ENCODE data around the gene ATP2A2. TPM values are rescaled to one million over a fixed set of nuclear protein-coding genes. Genes with fewer than 3 reads are reported as not detected.
"Not testable (repeated sequence)": the region's sequence is repeated elsewhere in the genome, so short reads cannot be mapped to it uniquely, and the experiment has no call there.

Gene ATP2A2
- polyA plus RNA-seq, 4 donors, result 133 to 166 (median 156) TPM

- DNase-seq (ENCODE audit: low read depth in 4 of 4, low spot score in 2 of 4), result no peak
These were observed 58.3 kb downstream of the ATP2A2 start for GRCh38 chr12:110339184-110339952.

- not testable (repeated sequence) for DNase-seq (ENCODE audit: low read depth in 4 of 4, low spot score in 2 of 4)
These were observed 59.2 kb downstream of the ATP2A2 start for GRCh38 chr12:110340261-110340660.

DNA sequence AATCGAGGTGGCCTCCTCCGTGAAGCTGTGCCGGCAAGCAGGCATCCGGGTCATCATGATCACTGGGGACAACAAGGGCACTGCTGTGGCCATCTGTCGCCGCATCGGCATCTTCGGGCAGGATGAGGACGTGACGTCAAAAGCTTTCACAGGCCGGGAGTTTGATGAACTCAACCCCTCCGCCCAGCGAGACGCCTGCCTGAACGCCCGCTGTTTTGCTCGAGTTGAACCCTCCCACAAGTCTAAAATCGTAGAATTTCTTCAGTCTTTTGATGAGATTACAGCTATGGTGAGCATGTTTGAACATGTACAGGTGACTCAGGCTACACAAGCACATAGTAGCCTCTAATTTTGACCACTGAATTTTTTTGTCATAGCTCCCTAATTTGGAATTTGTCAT, 59.7 kb downstream of the ATP2A2 start:
- no peak for DNase-seq (ENCODE audit: low read depth in 4 of 4, low spot score in 2 of 4)

- DNase-seq (ENCODE audit: low read depth in 4 of 4, low spot score in 2 of 4), result no peak
These were observed 61.1 kb downstream of the ATP2A2 start for GRCh38 chr12:110342157-110342556.

DNA sequence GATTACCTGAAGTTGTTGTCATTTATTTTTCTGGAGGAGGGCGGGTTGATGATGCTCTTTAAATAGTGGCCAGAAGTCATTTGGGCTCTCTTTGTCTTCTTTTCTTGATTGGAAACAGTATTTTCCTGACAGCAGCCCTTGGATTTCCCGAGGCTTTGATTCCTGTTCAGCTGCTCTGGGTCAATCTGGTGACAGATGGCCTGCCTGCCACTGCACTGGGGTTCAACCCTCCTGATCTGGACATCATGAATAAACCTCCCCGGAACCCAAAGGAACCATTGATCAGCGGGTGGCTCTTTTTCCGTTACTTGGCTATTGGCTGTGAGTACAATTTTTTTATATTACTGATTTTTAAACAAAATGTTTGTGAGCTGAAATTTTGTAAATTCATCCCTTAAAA, 62.1 kb downstream of the ATP2A2 start:
- no peak for DNase-seq (ENCODE audit: low read depth in 4 of 4, low spot score in 2 of 4)

DNA sequence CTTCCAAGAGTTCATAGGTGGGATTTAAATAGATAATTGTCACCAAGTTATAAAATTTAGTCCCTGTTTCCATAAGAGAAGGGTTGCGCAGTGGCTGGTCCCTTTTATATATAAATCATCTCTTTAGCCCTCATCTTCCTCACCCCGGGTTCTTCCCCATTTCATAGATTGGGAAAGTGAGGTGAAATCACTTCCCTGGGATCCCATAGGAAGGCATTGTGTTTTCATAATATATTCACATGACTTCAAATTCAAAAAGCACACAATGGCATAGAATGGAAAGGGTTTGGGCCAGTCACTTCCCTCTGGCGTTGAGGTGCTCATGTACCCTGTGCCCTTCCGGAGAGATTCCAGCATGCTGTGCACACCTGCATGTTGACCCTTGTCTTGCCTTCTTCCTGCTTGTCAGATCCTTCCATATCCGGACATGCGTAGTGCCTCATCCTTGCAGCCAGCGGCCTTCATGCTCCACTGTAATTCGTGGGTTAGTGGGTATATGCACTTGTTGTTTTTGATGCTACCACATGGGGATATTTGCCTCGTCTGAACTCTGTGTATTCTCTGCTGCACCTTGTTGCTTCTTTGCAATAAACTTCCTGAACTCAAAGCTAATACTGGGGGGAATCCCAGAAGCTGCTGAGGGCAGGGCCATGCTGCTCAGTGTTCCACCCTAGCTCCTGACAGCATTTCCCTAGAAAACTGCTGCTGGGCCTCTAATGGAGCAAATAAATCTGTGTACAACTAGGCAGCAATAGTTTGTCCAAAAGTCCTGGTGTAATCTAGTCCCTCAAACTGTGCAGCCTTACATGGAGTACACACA, 62.9 kb downstream of the ATP2A2 start:
- DNase-seq (ENCODE audit: low read depth in 4 of 4, low spot score in 2 of 4), result no peak

GRCh38 chr12:110344657-110345056, 63.6 kb downstream of the ATP2A2 start:
- DNase-seq (ENCODE audit: low read depth in 4 of 4, low spot score in 2 of 4), result no peak

DNA sequence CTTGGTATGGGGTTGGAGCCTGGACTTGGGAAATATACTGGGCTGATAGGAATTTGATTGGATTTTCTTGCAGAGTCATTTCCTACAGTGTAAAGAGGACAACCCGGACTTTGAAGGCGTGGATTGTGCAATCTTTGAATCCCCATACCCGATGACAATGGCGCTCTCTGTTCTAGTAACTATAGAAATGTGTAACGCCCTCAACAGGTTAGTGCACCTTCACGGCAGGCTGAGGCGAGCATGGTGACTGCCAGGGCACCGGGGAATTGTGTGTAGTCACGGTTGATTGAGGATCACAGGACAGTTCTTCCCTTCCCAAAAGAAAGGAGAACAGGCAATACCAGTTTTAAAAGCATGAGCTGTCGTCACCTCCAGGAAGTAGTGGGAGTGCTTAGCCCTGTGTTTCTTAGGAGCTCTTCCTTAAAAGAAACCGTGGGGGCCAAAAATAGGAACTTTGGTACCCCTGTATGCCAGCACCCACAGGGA, 64.2 kb downstream of the ATP2A2 start:
- no peak for DNase-seq (ENCODE audit: low read depth in 4 of 4, low spot score in 2 of 4)

DNA sequence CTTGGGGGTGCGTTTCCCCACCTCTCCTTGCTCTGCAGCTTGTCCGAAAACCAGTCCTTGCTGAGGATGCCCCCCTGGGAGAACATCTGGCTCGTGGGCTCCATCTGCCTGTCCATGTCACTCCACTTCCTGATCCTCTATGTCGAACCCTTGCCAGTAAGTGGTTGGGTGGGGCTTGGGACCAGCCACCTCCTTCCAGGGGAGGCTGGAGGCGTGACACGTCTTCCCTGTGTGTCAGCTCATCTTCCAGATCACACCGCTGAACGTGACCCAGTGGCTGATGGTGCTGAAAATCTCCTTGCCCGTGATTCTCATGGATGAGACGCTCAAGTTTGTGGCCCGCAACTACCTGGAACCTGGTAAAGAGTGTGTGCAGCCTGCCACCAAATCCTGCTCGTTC, 64.9 kb downstream of the ATP2A2 start:
- DNase-seq (ENCODE audit: low read depth in 4 of 4, low spot score in 2 of 4), result no peak

DNA sequence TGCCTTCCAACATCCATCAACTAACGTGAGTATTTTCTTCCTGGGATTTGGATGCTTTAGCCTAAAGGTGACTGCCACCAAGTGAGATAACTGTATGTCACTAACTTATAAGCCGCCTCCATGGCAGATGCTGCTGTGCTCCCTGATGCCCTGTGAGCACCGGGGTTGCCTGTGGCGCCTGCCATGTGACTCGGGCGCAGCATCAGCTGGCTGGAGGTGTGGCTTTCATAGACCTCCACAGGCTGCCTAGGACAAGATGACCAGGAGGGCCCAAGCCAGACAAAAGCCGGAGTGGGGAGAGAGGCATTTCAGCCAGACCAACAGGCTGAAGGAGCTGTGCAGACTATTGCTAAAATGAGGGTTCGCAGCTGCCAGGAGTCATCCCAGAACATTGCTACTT, 66.7 kb downstream of the ATP2A2 start:
- no peak for DNase-seq (ENCODE audit: low read depth in 4 of 4, low spot score in 2 of 4)

DNA sequence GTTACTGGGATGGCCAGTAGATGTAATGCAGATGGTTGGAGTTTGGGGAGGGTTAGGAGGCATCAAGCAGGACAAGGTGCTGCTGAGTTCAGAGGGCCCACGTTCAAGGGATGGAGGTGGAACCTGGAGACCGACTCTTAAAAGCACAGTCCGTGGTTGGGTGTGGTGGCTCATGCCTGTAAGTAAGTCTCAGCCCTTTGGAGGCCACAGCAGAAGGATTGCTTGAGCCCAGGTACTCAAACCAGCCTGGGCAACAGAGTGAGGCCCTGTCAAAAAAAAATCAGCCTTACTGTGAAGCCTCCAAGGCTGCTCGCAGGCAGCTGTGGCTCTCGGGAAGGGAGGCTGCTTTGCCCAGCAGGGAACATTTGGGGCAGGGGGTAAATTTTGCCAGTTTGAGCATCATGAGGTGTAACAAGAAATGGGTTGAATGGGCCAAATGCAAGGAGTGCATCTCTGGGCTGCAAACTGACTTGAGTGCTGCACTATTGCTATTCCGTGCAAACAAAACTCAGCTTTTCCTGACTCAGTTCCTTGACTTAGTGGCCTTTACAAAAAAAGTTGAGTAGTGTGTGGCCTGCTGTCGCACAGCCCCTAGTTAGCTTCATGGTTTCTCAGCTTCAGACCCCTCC, 67.5 kb downstream of the ATP2A2 start:
- no peak for DNase-seq (ENCODE audit: low read depth in 4 of 4, low spot score in 2 of 4)

GRCh38 chr12:110349096-110349495, 68.0 kb downstream of the ATP2A2 start:
- DNase-seq (ENCODE audit: low read depth in 4 of 4, low spot score in 2 of 4), result no peak

- DNase-seq (ENCODE audit: low read depth in 4 of 4, low spot score in 2 of 4), result no peak
These were observed 68.6 kb downstream of the ATP2A2 start for GRCh38 chr12:110349514-110350151.

DNA sequence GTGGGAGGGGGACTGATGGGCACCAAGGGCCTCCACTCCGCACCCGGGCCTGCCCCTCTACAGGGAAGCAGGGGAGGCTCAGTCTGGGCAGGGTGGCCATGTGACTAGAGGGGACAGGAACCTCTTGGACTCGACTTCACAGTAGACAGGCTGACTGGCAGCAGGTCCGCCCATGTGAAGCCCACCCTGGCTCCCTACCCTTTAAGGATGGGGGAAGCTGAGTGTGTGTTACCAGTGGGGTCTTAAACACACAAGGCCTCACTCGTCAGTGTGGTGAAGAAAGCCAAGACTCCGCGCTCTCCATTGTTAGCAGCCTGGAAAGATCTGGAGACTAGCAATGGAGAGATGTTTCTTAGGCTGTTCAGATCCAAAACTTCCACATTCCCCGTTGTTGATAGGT, 70.1 kb downstream of the ATP2A2 start:
- DNase-seq (ENCODE audit: low read depth in 4 of 4, low spot score in 2 of 4), result no peak

- DNase-seq (ENCODE audit: low read depth in 4 of 4, low spot score in 2 of 4), result no peak
These were observed 71.4 kb downstream of the ATP2A2 start for GRCh38 chr12:110352401-110352800.

DNA sequence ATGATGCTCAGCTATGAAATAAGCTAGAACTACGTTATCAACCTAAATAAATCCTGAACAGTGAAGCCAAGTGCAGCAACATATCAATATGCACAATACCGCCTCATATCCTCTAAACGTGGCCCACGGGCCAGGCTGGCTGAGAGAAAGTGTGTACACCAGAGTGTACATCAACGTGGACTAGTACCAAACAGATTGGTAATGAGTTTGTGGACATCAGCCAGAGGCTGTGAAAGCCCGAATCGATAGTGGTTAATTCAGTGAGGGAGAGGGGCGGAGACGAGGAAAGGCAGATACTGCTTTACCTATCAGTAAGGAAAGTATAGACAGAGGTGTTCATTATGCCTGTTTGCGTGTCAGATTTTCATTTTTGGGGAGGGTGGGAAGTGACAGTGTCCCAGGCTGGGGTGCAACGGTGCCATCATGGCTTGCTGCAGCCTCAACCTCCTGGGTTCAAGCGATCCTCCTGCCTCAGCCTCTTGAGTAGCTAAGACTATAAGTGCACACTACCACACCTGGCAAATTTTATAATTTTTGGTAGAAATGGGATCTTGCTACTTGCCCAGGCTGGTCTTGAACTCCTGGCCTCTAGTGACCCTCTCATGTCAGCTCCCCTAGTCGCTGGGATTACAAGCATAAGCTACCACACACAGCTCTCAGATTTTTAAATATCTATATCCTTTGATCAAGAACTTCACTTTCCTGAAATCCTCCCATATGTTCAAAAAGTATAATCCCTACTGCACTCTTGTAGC, 72.3 kb downstream of the ATP2A2 start:
- no peak for DNase-seq (ENCODE audit: low read depth in 4 of 4, low spot score in 2 of 4)

DNA sequence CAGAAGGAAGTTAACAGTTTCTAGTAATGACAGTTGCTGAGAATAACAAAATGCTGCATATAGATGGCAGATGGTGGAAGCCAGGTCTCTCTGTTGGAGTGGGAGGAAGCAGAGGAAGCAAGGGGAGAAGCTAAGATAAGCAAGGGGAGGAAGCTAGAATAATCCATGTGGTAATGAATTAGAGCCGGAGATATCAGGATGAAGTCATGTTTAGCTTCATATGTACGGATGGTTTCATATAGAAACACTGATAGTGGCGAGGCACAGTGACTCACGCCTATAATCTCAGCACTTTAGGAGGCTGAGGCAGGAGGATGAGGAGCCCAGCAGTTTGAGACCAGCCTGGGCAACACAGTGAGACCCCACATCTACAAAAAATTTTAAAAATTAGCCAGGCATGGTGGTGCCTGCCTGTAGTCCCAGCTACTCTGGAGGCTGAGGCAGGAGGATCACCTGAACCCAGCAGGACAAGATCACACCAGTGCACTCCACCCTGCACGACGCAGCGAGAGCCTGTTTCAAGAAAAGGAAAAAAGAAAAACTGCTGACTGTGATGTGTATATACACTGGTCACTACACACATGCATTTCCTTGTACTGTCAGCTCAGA, 73.2 kb downstream of the ATP2A2 start:
- no peak for DNase-seq (ENCODE audit: low read depth in 4 of 4, low spot score in 2 of 4)

- DNase-seq (ENCODE audit: low read depth in 4 of 4, low spot score in 2 of 4), result no peak
These were observed 74.0 kb downstream of the ATP2A2 start for GRCh38 chr12:110355073-110355472.

DNA sequence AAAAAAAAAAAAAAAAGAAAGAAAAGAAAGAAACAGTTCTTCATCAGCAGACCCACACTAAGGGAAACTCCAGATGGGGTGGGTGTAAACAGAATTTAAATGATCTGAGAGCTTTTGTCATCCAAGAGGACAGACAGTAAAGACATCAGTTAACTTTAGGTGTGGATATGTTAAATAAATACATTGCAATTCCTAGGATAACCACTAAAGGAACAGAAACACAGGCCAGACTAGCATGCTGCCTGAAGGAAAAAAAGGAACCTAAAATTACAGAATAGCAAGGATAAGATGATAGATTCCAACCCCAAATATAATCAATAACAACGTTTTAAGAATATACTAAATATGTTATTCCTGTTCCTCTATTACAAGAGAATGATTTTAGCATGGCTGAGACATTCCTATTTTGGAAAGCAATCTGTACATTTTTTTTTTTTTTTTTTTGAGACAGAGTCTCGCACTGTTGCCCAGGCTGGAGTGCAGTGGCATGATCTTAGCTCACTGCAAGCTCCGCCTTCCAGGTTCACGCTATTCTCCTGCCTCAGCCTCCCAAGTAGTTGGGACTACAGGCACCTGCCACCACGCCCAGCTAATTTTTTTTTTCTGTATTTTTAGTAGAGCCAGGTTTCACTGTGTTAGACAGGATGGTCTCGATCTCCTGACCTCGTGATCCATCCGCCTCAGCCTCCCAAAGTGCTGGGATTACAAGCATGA, 77.5 kb downstream of the ATP2A2 start:
- not testable (repeated sequence) for DNase-seq (ENCODE audit: low read depth in 4 of 4, low spot score in 2 of 4)

All from left renal cortex interstitium (tissue), 4 donors.